NT2/D1 (cell line): ENCODE measurements around the gene SMARCC2.

Source experiments
- SUZ12 ChIP-seq: IDR thresholded peaks from 2 replicates; pipeline ENCODE4 v1.6.1; 2011; ENCODE audit not compliant: insufficient read length, insufficient read depth; ENCODE audit errors: extremely low read depth
- YY1 ChIP-seq: IDR thresholded peaks from 2 replicates; pipeline ENCODE4 v1.6.1; 2011; ENCODE audit not compliant: insufficient read length, insufficient read depth
- ZNF274 ChIP-seq: IDR thresholded peaks from 2 replicates; pipeline ENCODE4 v1.6.1; 2011; ENCODE audit warnings: mild to moderate bottlenecking, low read depth, low read length

- TF ChIP-seq SUZ12 (no peak), ZNF274 (no peak), YY1 (no peak)
Observed at GRCh38 chr12:56117778-56118687, 71.2 kb downstream of the SMARCC2 start, which contains the start of gene ZC3H10.
